SHP77 (cell line): Measurements from ENCODE around the gene ARMC7.

ENCODE experiments used
- DNase-seq, 2 experiments: peaks; one replicate each; lab custom pipeline; 2025; lab: John Stamatoyannopoulos, UW

ARMC7 gene

GRCh38 chr17:75078284-75079022 lies 31.3 kb upstream of the ARMC7 start:
- no peak for DNase-seq

GRCh38 chr17:75079023-75079373 lies 30.8 kb upstream of the ARMC7 start:
- no peak for DNase-seq

DNA sequence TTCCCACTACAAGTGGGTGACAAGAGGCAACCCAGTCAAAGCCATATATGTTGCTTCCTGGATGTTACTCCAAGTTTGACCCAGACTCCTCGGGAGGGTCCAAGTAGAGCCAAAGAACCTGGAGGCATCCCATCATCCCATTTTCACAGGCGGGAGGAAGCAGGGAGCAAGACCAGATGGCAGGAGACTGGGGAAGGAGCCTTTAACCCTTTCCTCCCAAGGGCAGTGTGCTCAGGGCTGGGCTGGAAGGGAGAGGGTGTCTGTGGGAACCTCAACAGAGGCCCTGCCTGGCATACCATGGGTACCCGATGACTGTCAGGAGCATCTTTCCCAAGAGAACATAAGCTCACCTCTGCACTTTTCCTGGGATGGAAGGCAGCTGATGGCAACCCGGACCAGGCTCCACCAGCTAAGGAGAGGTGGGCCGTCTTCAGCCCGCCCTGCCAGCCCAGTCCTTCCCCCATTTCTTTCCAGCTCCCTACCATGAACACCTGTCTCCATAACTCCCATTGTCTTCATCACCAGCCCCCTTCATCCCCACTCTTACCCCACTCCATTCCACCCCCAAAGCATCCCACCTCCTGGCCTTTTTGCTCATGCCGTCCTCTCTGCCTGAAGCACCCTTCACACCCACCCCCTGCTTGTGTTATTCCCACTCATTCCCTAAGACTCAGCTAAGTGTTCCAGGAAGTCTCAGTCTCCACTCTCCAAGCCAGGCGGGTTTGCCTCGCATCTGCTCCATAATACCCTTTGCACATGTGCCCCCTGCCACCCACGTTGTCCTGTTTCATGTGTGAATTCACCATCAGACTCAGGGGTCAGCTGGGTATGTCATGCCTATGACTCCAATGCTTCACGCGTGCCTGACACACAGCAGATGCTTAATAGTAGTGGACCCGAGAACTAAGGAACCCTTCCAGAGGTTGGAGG lies 27.9 kb upstream of the ARMC7 start:
- DNase-seq, result no peak

DNA sequence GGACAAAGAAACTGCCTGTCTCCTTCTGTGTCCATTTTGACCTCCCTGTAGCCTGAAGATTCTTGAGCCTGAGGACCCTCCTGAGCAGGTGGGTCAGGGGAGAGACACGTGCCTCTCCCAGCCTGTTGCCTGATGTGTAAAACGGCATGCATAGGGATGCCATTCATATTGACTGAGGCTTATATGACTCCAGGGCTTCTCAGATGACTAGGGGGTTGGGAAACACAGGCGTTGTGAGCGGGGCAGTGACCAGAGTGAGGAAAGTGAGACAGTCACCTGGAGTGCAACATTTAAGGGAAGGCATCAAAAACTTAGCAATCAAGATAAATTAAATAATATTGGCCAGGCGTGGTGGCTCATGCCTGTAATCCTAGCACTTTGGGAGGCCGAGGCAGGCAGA lies 27.1 kb upstream of the ARMC7 start:
- no peak for DNase-seq

- peak in 1 of 2 experiments; percentile 39 for DNase-seq
Measured at GRCh38 chr17:75084039-75084660, 25.6 kb upstream of the ARMC7 start.

DNA sequence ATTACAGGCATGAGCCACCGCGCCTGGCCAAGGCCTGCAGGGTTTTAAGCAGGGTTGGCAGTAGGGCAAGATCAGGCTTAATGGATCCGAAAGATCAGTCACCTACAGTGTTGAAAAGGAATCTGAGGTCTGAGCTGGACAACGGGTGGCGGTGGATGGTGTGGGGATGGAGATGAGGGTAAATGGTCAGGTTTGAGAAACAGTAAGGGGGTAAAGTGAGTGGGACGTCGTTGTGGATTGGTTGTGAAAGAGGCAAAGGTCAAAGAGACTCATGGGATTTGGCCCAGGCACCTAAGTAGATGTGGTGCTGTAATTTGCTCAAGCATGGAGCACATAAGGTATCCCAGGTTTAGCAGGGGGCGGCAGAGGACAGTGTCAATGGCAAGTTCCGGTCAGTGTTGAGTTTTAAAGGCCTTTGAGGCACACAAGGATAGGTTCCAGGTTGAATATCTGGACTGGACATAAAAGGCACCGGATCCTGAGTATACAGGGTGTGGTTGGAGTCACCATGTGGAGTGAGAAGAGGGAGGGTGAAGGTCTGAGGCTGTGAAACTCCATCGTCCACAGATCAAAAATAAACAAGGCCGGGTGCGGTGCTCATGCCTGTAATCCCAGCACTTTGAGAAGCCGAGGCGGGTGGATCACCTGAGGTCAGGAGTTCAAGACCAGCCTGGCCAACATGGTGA lies 23.1 kb upstream of the ARMC7 start:
- DNase-seq, result no peak

DNA sequence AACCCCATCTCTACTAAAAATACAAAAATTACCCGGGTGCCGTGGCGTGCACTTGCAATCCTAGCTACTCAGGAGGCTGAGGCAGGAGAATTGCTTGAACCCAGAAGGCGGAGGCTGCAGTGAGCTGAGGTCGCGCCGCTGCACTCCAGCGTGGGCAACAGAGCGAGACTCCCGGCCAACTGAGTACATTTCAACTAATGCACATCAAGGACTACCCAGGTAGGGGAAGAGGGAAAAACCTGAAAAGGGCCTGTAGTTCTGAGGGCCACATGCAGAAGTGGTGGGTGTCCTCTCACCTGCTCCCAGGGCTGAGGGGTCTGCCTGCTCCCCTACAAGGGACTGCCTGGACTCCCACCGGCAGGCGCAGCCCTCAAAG lies 22.6 kb upstream of the ARMC7 start:
- DNase-seq, result no peak

GRCh38 chr17:75087558-75088453 lies 22.0 kb upstream of the ARMC7 start, which contains the start of gene SLC16A5:
Gene SLC16A5 (plus strand): TSS chr17:75087954. CDS start chr17:75093637, 5,683 bp downstream.
- DNase-seq, result no peak

GRCh38 chr17:75088465-75089417 lies 21.0 kb upstream of the ARMC7 start:
- no peak for DNase-seq

DNA sequence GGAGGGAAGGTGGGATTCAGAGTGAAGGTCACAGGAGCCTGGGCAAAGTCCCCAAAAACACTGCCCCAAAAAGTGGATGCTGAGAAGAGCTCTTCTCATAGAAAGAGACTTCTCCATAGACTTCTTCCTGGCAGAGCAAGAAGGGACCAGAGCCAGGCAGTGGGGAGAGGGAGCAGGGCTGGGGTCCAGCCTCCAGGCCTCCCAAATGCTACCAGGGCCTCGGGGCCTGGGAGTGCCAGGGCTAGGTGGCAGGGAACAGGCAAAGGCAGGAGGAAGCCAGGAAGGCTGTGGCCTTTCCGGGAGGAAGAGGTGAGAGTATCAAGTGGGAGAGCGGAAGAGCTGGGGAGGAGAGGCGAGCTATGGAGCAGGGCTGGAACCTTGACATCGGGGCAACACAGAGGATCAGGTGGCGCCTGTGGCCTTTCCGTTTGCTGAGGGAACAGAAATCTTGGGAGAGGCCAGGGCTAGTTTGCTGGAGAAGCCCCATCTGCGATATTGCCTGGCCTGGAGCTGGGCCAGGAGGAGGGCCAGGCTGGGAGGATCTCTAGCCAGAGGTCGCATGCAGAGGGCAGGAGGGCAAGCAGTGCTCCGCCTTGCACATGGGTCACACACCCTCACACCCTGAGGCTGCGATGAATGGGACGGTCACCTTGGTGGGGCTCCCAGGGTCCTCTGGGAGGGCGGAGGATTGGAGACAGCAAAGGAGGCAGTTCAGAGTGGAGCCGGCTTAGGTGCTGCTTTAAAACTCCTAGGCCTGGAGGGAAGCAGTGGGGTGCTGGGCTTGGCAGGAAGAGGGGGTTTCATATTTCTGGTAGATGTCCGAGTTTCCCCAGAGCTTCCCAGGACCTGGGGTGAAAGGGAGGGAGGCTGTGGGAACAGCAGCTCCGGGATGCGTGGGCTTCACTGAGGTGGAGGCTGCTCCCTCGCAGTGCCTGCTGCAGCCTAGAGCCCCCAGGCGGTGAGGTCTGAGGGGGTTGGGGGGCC lies 18.6 kb upstream of the ARMC7 start:
- DNase-seq, result no peak

DNA sequence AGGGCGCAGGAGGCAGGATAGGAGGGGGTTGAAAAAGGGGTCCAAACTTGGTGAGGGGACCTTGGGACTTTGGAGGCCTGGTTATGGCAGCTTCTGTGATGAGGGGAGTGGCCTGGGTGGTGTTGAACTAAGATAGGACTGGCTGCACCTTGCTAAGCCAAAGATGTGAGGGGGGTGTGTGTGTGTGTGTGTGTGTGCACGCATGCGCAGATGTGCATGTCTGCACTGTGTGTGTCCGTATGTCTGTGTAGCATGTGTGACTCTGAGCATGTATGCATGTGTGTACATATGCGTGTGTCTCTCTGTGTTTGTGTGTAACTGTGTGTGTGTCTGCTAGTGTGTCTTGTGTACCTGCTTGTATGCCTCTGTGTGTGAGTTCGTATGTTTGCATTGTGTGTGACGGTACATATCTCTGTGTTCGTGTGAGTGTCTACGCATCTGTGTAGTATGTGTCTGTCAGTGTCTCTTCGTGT lies 17.9 kb upstream of the ARMC7 start:
- no peak for DNase-seq

DNA sequence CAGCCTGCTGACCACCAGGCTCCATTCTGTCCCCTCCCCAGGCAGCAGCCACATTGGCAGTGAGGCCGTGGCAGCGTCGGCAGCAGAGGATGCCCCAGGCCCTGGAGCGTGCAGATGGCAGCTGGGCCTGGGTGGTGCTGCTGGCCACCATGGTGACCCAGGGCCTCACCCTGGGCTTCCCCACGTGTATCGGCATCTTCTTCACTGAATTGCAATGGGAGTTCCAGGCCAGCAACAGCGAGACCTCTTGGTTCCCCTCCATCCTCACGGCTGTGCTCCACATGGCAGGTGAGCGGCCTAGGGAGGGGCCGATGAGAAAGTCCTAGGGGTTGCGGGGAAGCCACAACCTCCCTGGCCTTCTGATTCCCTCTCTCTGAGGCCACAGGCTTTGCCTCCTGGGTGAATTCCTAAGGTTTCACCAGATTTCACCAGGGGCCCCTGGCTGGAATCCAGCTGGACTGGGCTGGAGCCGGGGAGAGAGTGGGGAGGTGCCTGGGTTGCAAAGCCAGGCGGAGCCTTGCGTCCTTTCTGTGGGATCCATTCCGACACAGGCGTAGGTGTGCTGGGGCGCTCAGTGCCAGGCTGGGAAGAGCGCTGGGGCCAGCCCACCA lies 16.1 kb upstream of the ARMC7 start:
- DNase-seq, result no peak

- DNase-seq, result no peak
Measured at GRCh38 chr17:75094871-75095399, 14.8 kb upstream of the ARMC7 start.

GRCh38 chr17:75096082-75096625 lies 13.6 kb upstream of the ARMC7 start:
- peak; percentile 58 to 83 for DNase-seq

DNA sequence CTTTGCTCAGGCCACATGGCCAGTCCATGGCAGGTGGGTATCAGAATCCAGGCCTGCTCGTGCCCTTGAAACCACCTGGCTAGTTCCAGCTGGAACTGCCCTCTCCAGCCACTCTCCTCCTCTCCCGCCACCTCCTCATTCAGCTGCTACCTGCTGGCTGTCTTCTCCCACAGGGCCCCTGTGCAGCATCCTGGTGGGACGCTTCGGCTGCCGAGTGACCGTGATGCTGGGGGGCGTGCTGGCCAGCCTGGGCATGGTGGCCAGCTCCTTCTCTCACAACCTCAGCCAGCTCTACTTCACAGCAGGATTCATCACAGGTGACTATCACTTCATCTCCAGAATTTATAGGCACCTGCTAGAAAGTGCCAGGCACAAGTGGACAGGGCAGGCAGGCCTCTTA lies 11.9 kb upstream of the ARMC7 start:
- DNase-seq, result no peak

DNA sequence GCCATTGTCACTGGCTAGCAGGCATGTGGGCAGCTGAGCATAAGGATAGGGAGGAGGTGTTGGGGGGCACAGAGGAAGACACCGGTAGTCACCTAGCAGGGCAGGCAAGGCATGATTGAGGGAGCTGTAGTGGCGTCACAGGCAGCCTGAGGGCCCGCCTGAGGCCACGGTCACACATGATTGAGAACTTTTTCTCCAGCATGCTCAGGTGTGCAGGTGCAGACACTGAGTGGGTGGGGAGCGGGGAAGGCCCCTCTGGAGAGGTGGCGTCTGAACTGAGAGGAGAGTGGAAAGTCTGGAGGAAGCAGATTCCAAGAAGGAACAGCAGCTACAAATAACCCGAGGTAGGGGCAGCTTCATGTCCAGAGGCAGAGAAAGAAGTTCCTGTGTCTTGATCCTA lies 10.9 kb upstream of the ARMC7 start:
- DNase-seq, result no peak

GRCh38 chr17:75099881-75100595 lies 9.7 kb upstream of the ARMC7 start:
- DNase-seq, result no peak
